Measurements from ENCODE around the gene GRK7.
A peak's percentile ranks its signal among the peaks of the same experiment; 100 is the strongest.
"Not testable (repeated sequence)": the region's sequence is repeated elsewhere in the genome, so short reads cannot be mapped to it uniquely, and the experiment has no call there.

The GRK7 gene

DNA sequence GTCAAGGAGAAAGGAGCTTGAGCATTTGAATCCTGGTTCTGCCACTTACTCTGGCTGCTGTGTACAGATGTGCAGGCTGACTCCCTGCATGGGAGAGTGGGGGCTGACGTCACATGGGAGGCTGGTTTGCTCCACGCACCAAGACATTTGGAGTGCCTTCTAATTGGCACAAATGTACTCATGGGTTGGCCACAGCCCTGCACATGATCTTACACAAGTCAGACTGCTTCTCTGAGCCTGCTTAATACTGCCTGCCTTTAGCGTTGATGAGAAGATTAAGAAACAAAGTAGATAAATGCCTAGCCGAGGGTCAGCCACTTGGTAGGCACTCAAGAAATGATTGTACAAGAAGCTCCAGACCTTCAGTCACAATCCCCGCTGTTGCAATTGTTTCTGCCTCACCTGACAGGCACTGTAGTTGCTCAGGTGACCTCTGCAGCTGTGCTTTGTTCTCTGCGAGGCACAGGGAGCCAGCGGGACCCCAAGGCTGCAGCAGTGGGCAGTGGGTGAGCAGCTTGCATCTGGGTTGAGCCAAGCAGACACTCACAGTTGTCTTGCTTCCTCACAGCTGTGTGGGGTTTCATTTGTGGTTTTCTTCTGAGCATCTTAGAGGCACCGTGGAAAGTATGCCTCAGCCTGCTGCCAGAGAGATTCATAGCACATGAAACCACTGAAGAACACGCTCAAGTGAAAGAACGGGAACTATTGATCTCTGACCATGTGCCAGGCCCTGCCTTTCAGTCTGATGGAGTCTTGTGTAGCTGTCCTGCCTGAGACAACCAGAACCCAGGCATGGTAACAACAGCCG, 33.1 kb downstream of the GRK7 start:
- peak; percentile 45 for DNase-seq (ENCODE audit: low spot score)

DNA sequence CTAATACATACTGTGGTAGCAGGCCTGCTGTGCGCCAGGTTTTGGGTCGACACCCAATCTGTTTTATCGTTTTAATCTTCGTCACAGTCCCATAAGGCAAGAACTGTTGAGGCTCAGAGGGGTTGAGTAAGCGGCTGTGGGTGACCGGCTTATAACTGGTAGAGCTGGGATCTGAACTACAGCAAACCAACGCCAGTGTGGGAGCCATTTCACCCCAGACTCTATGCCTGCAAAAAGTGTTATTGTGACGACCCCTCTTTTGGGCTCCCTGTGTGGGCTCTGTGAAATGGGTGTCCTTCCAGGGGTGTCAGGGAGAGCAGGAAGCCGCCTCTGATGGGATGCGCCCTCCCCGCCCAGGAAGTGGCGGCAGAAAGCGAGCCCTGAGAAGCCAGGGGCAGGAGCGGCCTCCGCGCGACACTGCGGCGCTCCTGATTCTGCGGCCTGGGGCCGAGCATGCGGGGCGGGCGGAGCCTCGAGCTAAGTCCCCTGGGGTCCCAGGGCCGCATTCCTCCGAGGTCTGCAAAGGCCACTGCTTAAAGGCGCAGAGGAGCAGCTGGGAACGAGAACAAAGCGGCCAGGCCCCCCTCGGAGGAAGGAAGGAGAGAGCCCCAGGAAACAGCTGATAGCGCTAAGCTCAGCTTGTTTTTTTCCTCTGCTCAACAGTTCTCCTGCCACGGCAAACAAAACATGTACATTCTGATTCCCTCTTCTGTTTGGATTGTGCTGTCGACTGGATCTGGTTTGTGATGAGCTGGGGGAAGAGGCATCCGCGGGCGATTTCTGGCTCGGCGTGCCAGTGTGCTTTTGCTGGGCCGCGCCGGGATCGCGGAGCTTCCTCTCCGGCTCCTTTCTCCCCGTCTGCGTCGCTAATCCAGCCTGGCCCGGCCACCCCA, 33.9 kb downstream of the GRK7 start:
- DNase-seq (ENCODE audit: low spot score): no peak

DNA sequence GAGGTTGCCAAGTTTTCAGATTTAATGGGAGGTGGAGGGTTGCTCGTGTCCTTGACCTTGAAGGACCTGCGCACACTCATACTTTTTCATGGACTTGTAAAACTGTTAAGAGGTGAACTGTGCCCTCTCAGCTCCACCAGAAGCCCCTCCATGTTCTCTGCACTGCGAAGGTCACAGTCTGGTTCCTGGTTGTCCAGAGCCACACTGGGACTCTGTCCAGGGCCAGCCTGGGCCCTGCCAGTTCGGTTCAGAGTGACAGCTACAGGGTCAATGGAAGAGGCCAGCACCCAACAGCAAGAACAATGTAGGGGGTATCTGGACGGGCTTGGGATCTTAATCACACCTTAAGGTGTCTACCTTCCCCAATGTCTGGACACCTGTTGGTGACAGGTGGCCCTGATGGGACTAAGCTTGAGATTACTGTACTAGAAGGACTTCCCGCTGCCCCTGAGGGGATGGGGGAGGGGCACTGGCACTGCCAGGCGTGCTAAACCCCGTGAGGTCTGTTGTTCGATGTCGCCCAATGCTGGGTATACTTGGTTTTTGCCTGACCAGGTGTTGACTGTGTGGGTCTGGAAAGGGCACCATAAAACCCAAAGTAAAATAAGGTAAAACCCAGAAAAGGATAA, 34.7 kb downstream of the GRK7 start:
- no peak for DNase-seq (ENCODE audit: low spot score)

DNA sequence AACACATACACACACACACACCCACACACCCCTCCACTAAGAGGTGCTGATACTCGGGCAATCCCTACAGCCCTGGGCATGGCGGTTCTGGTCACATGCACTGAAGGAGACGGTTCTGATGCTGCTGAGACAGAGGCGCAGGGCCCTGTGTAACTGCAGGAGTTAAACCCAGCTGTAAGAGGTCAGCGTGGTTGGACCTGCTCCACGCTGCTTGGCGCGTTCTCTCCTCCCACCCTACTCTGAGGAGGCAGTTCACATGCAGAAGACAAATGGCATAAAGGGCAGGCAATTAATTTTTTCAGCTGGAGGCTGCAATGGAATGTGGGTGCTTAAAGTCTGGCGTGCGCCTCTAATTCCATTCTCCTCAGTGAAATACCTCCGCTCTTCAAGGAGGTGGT, 35.2 kb downstream of the GRK7 start:
- no peak for DNase-seq (ENCODE audit: low spot score)

DNA sequence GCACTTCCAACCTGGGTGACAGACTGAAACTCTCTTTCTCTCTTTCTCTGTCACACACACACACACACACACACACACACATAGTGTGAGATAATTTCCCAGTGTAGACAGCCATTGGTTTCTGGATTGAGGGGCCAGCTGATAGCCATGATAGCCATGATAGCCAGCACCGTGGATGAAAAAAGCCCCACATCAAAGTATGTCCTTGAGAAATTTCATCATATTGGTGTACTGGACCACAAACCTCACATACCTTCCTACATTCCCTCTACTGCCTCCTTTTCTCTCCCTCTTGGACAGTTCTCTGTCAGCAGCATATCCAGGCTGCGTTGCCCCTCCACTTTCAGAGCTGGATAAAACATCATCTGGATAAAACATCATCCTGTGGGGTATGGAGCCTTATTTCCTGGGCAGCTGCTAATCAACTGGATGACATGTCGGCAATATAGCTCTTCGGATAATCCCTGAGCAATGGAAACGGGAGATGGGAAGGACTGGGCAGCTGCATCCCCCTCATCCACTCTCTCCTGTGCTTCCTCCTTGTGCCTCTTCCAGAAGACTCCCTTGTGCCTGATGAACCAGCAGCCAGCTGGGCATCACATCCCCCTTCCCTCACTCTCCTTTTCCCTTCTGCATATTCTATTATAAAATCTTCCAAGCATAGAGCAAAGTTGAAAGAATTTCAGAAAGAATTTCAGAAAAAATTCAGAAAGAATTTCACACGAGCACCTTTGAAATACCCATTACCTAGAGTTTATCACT, 39.3 kb downstream of the GRK7 start:
- DNase-seq (ENCODE audit: low spot score): no peak

DNA sequence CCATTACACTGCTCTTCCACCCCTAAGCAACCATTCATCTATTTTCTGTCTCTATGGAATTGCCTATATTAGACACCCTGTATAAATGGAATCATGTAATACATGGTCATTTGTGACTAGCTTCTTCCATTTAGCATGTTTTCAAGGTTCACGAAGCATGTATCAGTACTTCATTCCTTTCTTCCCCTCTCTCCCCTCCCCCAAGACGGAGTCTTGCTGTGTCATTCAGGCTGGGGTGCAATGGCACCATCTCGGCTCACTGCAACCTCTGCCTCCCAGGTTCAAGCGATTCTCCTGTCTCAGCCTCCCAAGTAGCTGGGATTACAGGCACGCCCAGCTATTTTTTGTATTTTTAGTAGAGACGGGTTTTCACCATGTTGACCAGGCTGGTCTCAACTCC, 40.3 kb downstream of the GRK7 start:
- DNase-seq (ENCODE audit: low spot score): not testable (repeated sequence)

DNA sequence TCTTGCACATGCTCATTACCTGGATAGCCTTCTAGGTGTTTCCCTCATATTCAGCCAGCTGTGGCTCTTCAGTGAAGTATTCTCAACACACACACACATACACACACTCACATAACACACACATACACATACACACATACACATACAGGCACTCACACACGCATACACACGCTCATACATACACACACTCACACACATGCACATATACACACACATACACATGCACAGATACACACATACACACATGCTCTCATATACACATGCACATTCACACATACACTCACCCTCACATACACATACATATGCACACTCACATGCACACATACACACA, 41.2 kb downstream of the GRK7 start:
- DNase-seq (ENCODE audit: low spot score): no peak

DNA sequence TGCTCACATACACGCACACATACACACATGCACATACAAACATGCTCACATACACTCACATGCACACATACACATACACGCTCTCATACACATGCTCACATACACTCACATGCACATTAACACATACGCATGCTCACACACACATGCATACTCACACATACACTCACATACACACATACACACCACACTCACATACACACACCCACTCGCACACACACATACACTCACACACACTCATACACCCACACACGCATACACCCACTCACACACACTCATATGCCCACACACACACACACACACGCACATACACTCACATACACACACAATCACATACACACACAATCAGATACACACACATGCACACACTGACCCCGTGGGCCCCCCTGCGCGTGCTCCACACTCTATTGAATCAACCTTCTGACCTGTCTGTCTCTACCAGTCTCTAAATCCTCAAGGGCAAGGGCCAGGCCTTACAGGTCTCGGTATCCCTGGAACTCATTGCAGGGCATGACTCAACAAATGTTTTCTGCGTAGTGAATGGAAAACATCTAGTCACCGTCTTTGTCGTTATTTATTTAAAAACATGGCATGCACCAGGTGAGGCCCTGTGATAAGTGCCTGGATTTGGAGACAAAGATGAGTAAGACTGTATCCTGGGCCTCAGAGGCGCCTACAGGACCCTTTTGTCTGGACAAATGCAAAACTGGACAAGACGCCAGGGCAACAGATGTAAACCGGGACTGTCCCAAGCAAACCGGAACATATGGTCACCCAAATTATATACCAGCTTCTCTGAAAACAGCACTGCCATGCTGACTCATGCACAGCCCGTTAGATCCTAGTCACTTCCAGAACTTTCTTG, 41.8 kb downstream of the GRK7 start:
- no peak for DNase-seq (ENCODE audit: low spot score)

DNA sequence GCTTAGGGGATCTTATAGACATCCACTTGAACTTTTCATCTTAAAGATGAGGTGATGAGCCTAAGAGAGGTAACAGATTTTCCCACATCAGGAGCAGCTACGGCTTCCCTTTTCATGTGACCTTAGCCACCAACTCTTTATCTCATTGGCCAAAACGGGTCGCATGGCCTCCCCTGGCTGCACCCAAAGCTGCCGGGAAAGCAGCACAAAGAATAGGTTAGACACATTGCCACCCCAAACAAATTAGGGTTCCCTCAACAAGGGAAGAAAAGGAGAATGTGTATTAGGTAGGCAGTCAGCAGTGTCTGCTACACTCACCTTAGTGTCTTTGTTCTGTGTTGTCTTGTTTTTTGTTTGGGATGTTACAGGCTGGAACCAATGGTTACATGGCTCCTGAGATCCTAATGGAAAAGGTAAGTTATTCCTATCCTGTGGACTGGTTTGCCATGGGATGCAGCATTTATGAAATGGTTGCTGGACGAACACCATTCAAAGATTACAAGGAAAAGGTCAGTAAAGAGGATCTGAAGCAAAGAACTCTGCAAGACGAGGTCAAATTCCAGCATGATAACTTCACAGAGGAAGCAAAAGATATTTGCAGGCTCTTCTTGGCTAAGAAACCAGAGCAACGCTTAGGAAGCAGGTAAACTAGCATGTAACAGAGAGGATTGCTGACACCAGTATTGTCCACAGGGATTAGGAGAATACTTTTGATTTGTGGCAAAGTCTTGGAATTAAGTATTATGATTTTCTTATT, 44.2 kb downstream of the GRK7 start:
- DNase-seq (ENCODE audit: low spot score): no peak

DNA sequence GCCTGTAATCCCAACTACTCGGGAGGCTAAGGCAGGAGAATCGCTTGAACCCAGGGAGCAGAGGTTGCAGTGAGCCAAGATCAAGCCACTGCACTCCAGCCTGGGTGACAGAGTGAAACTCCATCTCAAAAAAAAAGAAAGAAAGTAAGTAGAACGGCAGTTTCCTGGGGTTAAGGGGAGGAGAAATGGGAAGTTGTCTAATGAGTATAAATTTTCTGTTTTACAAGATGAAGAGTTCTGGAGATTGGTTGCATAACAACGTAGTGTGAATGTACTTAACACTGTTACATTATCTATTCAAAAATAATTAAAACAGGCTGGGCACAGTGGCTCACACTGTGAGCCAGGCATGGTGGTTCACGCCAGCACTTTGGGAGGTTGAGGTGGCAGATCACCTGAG, 45.4 kb downstream of the GRK7 start:
- DNase-seq (ENCODE audit: low spot score): no peak

DNA sequence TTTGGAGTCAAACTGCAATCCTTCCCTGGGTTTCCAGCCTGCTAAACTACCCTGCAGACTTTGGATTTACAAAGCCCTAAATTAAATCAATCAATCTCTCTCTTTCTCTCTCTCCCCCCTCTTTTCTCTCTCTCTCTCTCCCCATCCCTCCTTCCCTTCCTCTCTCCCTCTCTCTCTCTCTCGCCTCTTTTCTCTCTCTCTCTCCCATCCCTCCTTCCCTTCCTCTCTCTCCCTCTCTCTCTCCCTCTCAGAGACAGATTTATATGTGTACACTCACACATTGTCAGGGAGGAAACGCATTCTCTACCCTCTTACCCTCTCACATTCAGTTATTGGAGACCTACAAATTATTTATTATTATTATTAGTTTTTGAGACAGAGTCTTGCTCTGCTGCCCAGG, 47.0 kb downstream of the GRK7 start:
- DNase-seq (ENCODE audit: low spot score): no peak

DNA sequence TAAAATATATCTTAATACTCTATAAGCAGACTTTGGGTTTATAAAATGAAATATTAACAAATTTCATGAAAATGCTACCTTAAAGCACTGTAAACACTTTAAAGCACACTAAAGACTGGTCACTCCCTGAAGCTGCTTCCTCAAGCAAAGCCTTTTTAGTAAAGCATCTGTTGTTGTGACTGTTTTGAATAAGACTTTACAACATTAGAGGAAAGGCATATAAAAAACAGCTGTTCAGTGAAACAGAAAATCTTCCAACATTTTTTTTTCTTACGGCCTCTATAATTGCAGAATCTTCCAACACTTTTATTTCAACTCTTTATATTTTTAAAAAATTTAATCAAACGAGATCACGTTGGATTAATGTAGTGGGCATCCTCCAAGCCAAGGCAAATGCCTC, 48.1 kb downstream of the GRK7 start:
- no peak for DNase-seq (ENCODE audit: low spot score)

DNA sequence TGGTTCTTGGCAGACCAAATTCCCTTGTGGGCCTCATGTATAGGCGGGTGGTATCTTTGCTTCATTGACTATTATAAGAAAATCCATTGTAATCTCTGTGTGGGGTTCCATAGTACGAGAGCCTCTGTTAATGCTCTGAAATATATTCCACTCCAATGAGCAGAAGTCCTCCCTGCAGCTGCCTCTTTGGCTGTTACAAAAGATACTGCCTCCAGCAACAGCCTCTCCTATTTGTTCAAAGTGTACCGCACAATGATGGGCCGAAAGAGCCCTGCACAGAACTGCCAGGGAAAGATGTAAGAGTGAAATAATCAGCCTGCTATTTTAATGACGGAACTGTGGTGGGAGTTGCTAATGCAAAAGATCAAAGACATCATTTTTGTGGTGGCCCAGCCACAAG, 48.9 kb downstream of the GRK7 start:
- DNase-seq (ENCODE audit: low spot score): no peak

DNA sequence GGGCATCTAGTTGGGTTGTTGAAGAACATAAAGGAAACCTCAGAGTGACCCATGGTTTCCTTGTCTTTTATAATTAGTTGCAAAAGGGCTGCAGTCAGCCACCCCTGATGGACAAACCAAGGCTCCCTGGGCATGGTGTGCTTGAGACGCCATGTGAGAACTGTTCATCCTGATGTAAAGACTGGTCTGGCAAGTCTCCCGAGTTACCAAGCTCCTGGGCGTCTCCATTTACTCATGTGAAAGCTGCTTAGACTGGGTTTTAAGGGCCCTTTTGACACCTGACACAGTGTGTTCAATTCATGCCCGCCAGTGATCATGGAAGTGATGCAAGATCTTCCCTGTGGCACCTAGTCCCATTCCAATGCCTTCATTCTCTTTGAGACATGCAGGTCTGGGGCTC, 49.4 kb downstream of the GRK7 start:
- no peak for DNase-seq (ENCODE audit: low spot score)

Data from AG08396 (cell line).